A673 (cell line): ENCODE results near the gene ERICH2. TPM values are rescaled to one million over a fixed set of nuclear protein-coding genes. Genes with fewer than 3 reads are reported as not detected.

Experiments
- BruUV-seq: library from RNA; stranded (reverse); fragments of 400-500 nt; replicated peaks from 2 replicates; lab custom pipeline; 2021; lab: Mats Ljungman, UMichigan
- CTCF ChIA-PET: fragments of 300-600 bp; sonication (Branson Sonifier 250); formaldehyde crosslinking; loops from one replicate; lab custom pipeline; 2022; ENCODE audit warnings: antibody characterized with exemption; lab: Charles Lee
- POLR2A ChIA-PET: fragments of 300-600 bp; sonication (Branson Sonifier 250); formaldehyde crosslinking; loops from one replicate; lab custom pipeline; 2022; ENCODE audit warnings: antibody characterized with exemption; ENCODE audit not compliant: low non-redundant PET; lab: Charles Lee
- DNase-seq: peaks from one replicate; pipeline ENCODE4 v3.0.0-alpha.2; 2015; ENCODE audit warnings: low spot score
- H3K27ac ChIP-seq: fragments of 200-600 bp; sonication (generic); 2 replicates; pipeline ENCODE4 v1.5.1; 2016; ENCODE audit warnings: mixed run types, low read depth, mild to moderate bottlenecking, mixed read lengths, antibody characterized with exemption, low read length; ENCODE audit not compliant: poor library complexity, severe bottlenecking
- H3K27me3 ChIP-seq: fragments of 200-600 bp; sonication (generic); replicated peaks from 2 replicates; pipeline ENCODE4 v1.6.1; 2017; ENCODE audit warnings: mixed run types, low read depth, mild to moderate bottlenecking, mixed read lengths, antibody characterized with exemption, low read length; ENCODE audit not compliant: insufficient read depth, poor library complexity
- H3K36me3 ChIP-seq: fragments of 200-600 bp; sonication (generic); 2 replicates; pipeline ENCODE4 v1.6.1; 2016; ENCODE audit warnings: mixed run types, mild to moderate bottlenecking, mixed read lengths, antibody characterized with exemption, low read length; ENCODE audit not compliant: insufficient read depth, poor library complexity, severe bottlenecking
- H3K4me1 ChIP-seq: fragments of 200-600 bp; sonication (generic); 2 replicates; pipeline ENCODE4 v1.6.1; 2017; ENCODE audit warnings: mixed run types, mild to moderate bottlenecking, mixed read lengths, antibody characterized with exemption, low read length; ENCODE audit not compliant: insufficient read depth, poor library complexity, severe bottlenecking
- H3K4me3 ChIP-seq: fragments of 200-600 bp; sonication (generic); 2 replicates; pipeline ENCODE4 v1.5.1; 2016; ENCODE audit warnings: low read depth, mixed run types, mild to moderate bottlenecking, mixed read lengths, low read length; ENCODE audit not compliant: poor library complexity, severe bottlenecking
- H3K9me3 ChIP-seq: fragments of 200-600 bp; sonication (generic); 2 replicates; pipeline ENCODE4 v1.6.1; 2016; ENCODE audit warnings: mixed run types, low read depth, mild to moderate bottlenecking, mixed read lengths, antibody characterized with exemption, low read length; ENCODE audit not compliant: poor library complexity, severe bottlenecking
- EZH2 ChIP-seq: fragments of 200-600 bp; sonication (generic); IDR thresholded peaks from 2 replicates; pipeline ENCODE4 v1.6.1; 2017; ENCODE audit warnings: borderline replicate concordance, low read depth, mild to moderate bottlenecking, mixed read lengths, antibody characterized with exemption, low read length; ENCODE audit not compliant: poor library complexity, severe bottlenecking
- intact Hi-C: fragments of 100-400 bp; cut with micrococcal nuclease; formaldehyde crosslinking; loops from one replicate; pipeline ENCODE4 v1.10.0; 2022; ENCODE audit not compliant: unreplicated experiment
- total RNA-seq: library from RNA; stranded (reverse); gene quantifications from 2 replicates; pipeline ENCODE4 v1.2.3, GENCODE V29; 2021
- TF ChIP-seq, protein P1 (sequence below): fragments of 300-800, 200-600 bp; sonication (generic); conservative IDR thresholded peaks from 2 replicates; pipeline ENCODE4 v1.5.1; 2017; ENCODE audit warnings: low read depth, mild to moderate bottlenecking, antibody characterized with exemption, low read length, moderate library complexity, mixed read lengths

Gene ERICH2
- total RNA-seq, 1 experiment from 2014 or later, result not detected

DNA sequence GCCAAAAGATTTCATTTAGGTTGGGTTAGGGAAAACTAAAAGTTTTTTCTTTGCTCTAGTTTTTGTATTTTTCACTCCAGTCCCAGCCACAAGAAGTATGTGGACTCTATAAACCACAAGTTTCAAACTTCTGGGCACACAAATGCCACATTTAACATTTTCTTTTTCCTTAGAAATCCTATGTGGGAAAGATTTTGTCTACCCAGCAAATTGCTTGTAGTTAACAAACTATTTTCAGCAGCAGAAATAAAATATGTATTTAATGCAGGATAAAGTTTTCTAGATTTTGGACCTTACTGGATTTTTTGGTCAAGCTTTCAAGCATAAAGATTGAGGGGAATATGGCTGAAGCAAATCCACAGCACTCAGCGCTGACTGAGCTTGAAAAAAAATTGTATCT, 9.1 kb downstream of the ERICH2 start:
- peaks cover 64% of the 10 kb centered on the region for H3K27me3 ChIP-seq
- no peak overlapping the region for H3K4me3 ChIP-seq
- H3K9me3 ChIP-seq, result no peaks in the 10 kb centered on the region
- no peak for DNase-seq
- TF ChIP-seq, protein P1, sequence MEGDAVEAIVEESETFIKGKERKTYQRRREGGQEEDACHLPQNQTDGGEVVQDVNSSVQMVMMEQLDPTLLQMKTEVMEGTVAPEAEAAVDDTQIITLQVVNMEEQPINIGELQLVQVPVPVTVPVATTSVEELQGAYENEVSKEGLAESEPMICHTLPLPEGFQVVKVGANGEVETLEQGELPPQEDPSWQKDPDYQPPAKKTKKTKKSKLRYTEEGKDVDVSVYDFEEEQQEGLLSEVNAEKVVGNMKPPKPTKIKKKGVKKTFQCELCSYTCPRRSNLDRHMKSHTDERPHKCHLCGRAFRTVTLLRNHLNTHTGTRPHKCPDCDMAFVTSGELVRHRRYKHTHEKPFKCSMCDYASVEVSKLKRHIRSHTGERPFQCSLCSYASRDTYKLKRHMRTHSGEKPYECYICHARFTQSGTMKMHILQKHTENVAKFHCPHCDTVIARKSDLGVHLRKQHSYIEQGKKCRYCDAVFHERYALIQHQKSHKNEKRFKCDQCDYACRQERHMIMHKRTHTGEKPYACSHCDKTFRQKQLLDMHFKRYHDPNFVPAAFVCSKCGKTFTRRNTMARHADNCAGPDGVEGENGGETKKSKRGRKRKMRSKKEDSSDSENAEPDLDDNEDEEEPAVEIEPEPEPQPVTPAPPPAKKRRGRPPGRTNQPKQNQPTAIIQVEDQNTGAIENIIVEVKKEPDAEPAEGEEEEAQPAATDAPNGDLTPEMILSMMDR, result no peak
- TF ChIP-seq EZH2, result no peak
- CTCF ChIA-PET, result no interaction called here
- H3K4me1 ChIP-seq, result no peaks in the 10 kb centered on the region
- intact Hi-C loops, result no loop called here
- H3K36me3 ChIP-seq, result no peaks in the 10 kb centered on the region
- POLR2A ChIA-PET, result no interaction called here
- H3K27ac ChIP-seq, result no peak overlapping the region
- no TSS peak for BruUV-seq

DNA sequence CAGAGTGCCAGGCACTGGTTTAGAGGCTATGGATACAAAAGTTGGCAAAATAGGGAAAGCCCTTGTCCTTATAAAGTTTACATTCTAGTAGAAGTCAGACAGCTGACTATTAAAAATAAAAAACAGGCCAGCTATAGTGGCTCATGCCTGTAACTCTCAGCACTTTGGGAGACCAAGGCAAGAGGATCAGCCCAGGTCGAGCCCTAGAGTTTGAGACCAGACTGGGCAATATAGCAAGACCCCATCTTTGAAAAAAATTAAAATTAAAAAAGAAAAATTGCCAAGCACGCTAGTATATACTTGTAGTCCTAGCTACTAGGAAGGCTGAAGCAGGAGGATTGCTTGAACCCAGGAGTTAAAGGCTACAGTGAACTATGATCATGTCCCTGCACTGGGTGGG, 12.5 kb downstream of the ERICH2 start:
- Histone ChIP-seq H3K4me3 (no peak overlapping the region), H3K9me3 (no peaks in the 10 kb centered on the region), H3K36me3 (no peaks in the 10 kb centered on the region), H3K27me3 (peaks cover 85% of the 10 kb centered on the region), H3K27ac (no peak overlapping the region), H3K4me1 (no peaks in the 10 kb centered on the region)
- ChIA-PET CTCF (no interaction called here), POLR2A (no interaction called here)
- intact Hi-C loops, result no loop called here
- no TSS peak for BruUV-seq
- no peak for DNase-seq
- no peak for TF ChIP-seq EZH2
- TF ChIP-seq, protein P1, result no peak

DNA sequence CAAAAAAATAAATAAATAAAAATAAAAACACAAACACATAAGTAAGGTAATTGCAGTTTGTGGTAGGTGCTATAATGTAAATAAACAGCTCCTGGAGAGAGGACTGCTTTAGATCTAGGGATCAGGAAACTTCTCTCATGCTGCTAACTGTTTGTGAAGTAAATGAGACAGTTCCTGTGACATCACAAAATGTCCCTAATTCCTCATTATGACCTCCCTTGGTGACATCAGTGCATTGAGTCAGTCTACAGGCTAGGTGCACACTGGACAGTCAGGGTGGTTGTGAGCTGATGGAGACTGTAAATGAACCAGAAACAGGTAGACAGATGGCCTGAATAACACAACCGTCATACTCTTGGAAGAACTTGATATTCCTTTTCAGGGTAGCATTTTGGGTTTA, 13.4 kb downstream of the ERICH2 start:
- no peak overlapping the region for H3K4me3 ChIP-seq
- H3K36me3 ChIP-seq, result no peaks in the 10 kb centered on the region
- CTCF ChIA-PET, result no interaction called here
- DNase-seq, result no peak
- no peak overlapping the region for H3K27ac ChIP-seq
- peaks cover 78% of the 10 kb centered on the region for H3K27me3 ChIP-seq
- no peaks in the 10 kb centered on the region for H3K4me1 ChIP-seq
- no TSS peak for BruUV-seq
- POLR2A ChIA-PET, result no interaction called here
- TF ChIP-seq, protein P1, result no peak
- TF ChIP-seq EZH2, result no peak
- intact Hi-C loops, result no loop called here
- no peaks in the 10 kb centered on the region for H3K9me3 ChIP-seq
